ENCODE measurements around the gene GALNS. TPM values are rescaled to one million over a fixed set of nuclear protein-coding genes. Genes with fewer than 3 reads are reported as not detected.

The GALNS gene
- total and polyA plus RNA-seq, 9 donors, result 14.0 to 40.4 (median 21.6) TPM

DNA sequence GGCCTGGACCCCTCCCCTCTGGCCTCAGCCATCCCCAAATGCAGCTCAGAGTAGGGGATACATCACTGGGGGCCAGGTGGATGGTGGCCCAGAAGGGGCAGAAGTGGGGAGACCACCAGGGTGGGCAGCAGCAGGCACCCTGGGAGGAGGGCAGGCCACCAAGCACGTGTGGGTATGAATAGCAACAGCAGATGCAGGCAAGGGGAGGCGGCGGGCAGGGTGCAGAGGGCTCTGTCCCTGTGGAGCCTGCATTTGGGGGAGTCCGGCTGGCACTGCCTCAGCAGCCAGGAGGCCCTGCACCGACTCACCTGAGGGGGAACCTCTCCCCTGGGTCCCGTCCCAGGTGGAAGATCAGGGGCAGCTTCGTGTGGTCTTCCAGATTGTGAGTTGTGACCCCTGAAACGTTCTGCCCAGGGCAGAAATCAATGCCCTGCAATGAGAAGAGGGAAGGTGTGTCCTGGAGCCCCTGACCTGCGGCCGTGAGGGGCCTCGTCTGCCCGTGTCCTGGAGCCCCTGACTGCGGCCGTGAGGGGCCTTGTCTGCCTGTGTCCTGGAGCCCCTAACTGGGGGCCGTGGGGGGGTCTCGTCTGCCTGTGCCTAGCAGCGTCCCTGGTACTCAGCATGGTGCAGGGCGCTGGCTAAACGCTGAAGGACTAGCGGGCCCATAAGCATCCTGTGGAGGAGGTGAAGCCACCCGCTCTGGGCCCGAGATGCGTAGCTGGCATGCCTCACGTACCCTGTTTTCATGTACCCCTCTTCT lies 34.3 kb downstream of the GALNS start:
- Histone ChIP-seq H3K9me3 (no peaks in the 10 kb centered on the region), H3K4me1 (ENCODE audit: insufficient read depth) (no peaks in the 10 kb centered on the region), H3K27me3 (no peaks in the 10 kb centered on the region), H3K36me3 (no peaks in the 10 kb centered on the region), H3K27ac (no peak overlapping the region), H3K4me3 (no peak overlapping the region)
- intact Hi-C loops (cut with DNase I), result no loop called here
- no peak for DNase-seq
- TF ChIP-seq EP300 (IDR thresholded peaks at IDR 0.05) (no peak), POLR2A (IDR thresholded peaks at IDR 0.05) (no peak)
- TF ChIP-seq, protein P1, sequence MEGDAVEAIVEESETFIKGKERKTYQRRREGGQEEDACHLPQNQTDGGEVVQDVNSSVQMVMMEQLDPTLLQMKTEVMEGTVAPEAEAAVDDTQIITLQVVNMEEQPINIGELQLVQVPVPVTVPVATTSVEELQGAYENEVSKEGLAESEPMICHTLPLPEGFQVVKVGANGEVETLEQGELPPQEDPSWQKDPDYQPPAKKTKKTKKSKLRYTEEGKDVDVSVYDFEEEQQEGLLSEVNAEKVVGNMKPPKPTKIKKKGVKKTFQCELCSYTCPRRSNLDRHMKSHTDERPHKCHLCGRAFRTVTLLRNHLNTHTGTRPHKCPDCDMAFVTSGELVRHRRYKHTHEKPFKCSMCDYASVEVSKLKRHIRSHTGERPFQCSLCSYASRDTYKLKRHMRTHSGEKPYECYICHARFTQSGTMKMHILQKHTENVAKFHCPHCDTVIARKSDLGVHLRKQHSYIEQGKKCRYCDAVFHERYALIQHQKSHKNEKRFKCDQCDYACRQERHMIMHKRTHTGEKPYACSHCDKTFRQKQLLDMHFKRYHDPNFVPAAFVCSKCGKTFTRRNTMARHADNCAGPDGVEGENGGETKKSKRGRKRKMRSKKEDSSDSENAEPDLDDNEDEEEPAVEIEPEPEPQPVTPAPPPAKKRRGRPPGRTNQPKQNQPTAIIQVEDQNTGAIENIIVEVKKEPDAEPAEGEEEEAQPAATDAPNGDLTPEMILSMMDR (IDR thresholded peaks at IDR 0.05), result no peak
- 92 to 95% (median 93%) methylated on average over 24 of the region's 24 CpGs for WGBS, 3 donors

DNA sequence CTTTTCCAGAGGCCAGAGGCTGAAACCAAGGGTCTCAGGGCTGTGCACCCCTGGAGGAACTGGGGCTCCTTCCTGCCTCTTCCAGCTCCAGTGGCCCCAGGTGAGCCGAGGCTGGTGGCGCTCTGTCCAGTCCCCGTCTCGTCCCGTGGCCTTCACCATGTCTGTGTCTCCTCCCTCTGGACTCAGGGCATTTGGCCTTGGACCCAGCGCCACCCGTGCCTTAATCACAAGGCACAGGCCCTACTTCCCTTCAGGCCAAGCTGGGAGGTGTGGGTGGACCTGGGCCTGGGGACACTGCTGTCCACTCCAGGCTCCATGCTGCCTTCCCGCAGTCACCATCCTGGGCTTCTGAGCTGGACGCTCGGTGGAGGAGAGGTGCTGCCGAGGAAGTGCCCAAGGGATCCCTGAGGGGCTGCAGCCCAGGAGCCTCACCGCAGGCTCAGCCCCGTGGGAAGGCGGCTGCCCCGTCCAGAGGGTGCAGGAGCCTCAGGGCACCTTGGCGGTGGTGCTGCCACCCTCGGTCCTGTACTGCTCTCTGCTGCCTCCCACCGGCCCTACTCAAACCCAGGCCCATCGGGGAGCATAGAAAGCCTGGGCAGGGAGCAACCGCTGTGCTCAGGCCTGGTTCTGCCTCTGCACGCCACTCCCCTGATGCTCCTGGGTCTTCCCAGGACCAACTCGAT lies 35.4 kb downstream of the GALNS start:
- TF ChIP-seq, protein P1 (IDR thresholded peaks at IDR 0.05), result no peak
- TF ChIP-seq EP300 (IDR thresholded peaks at IDR 0.05), result no peak
- TF ChIP-seq POLR2A (IDR thresholded peaks at IDR 0.05), result no peak
- H3K27ac ChIP-seq, result no peak overlapping the region
- no peaks in the 10 kb centered on the region for H3K36me3 ChIP-seq
- WGBS, 3 donors, result 81 to 92% (median 87%) methylated on average over 22 of the region's 22 CpGs
- DNase-seq, result no peak
- intact Hi-C loops (cut with DNase I), result no loop called here
- no peaks in the 10 kb centered on the region for H3K9me3 ChIP-seq
- H3K27me3 ChIP-seq, result no peaks in the 10 kb centered on the region
- H3K4me1 ChIP-seq (ENCODE audit: insufficient read depth), result no peaks in the 10 kb centered on the region
- no peak overlapping the region for H3K4me3 ChIP-seq

DNA sequence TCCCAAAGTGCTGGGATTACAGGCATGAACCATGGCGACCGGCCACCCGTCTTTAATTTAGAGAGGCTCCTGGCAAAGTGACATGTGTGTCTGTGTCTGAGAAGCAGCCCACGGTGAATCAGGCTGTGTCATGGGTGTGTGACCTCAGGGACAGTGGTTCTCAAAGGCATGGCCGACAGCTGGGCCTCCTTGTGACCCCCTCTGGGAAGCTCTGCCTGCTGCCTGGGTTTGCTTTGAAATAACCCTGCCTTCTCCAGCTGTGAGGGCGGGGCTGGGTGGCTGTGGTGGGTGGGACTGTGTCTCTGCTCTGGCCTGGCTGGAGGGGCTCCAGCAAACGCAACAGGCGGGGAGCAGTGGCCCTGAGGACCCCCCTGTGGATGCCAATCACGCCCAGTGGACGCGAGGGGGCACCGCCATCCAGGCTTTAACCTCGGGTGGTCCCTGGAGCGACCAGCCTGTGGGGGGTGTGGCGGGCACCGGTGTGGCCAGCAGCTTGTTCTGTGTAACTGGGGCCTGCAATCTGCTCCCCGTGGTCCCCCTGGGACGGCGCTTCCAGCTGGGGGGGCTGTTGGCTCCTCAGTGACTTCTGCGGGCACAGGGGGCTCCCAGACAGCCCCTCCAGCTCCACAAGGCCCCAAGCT lies 36.2 kb downstream of the GALNS start:
- no peaks in the 10 kb centered on the region for H3K9me3 ChIP-seq
- intact Hi-C loops (cut with DNase I), result no loop called here
- DNase-seq, result no peak
- no peaks in the 10 kb centered on the region for H3K27me3 ChIP-seq
- TF ChIP-seq POLR2A (IDR thresholded peaks at IDR 0.05) (no peak), EP300 (IDR thresholded peaks at IDR 0.05) (no peak)
- TF ChIP-seq, protein P1 (IDR thresholded peaks at IDR 0.05), result no peak
- 72 to 83% (median 76%) methylated on average over 19 to 20 of the region's 20 CpGs for WGBS, 3 donors
- no peaks in the 10 kb centered on the region for H3K36me3 ChIP-seq
- H3K4me3 ChIP-seq, result no peak overlapping the region
- H3K27ac ChIP-seq, result no peak overlapping the region
- no peaks in the 10 kb centered on the region for H3K4me1 ChIP-seq (ENCODE audit: insufficient read depth)

DNA sequence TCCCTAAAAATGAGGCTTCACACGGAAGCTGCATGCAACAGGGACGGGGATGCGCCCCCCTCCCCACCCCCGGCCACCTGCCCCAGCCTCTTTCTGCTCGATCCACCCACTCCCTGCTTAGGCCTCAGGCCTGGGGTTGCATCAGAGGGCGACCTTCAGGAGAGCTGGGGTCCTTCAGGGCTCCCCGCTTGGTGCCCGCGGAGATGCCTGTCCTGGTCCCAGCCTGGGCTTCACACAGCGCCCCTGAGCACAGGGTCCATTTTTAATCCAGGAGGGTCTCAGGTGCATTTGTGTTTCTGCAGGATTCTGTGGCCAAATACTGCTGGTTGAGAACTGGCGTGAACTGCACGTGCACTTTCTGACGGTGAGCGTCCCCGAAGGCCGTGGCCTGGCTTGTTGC lies 37.6 kb downstream of the GALNS start:
- Histone ChIP-seq H3K4me3 (no peak overlapping the region), H3K36me3 (no peaks in the 10 kb centered on the region), H3K27me3 (no peaks in the 10 kb centered on the region), H3K4me1 (ENCODE audit: insufficient read depth) (no peaks in the 10 kb centered on the region), H3K9me3 (no peaks in the 10 kb centered on the region), H3K27ac (no peak overlapping the region)
- 81% methylated on average over 16 of the region's 16 CpGs for WGBS, 3 donors
- intact Hi-C loops (cut with DNase I), result loop anchor here in 1 of 4 donors (5.0 kb wide), 1 partner anchor 38 kb away; the partner anchor contains the start of genes GALNS and TRAPPC2L
- TF ChIP-seq EP300 (IDR thresholded peaks at IDR 0.05) (no peak), POLR2A (IDR thresholded peaks at IDR 0.05) (no peak)
- TF ChIP-seq, protein P1 (IDR thresholded peaks at IDR 0.05), result no peak
- DNase-seq, result no peak
